GM06990 (cell line): Measurements from ENCODE around the gene PKM.
"Not testable (repeated sequence)": the region's sequence is repeated elsewhere in the genome, so short reads cannot be mapped to it uniquely, and the experiment has no call there.

Source experiments
- DNase-seq: peaks from one replicate; pipeline ENCODE4 v3.0.0-alpha.2; 2011; ENCODE audit not compliant: insufficient read length; ENCODE audit errors: extremely low read depth
- H3K27me3 ChIP-seq: replicated peaks from 2 replicates; pipeline ENCODE4 v1.6.0; 2011; ENCODE audit warnings: low read length; ENCODE audit not compliant: control insufficient read depth, insufficient read depth
- H3K36me3 ChIP-seq: 2 replicates; pipeline ENCODE4 v1.5.1; 2011; ENCODE audit warnings: low read length; ENCODE audit not compliant: control insufficient read depth, insufficient read depth
- H3K4me3 ChIP-seq: replicated peaks from 2 replicates; pipeline ENCODE4 v1.5.1; 2011; ENCODE audit warnings: low read depth, mild to moderate bottlenecking, control low read depth, low read length
- CTCF ChIP-seq: IDR thresholded peaks from 2 replicates; pipeline ENCODE4 v1.5.1; 2011; ENCODE audit warnings: low read length, control low read depth, mild to moderate bottlenecking, inconsistent platforms; ENCODE audit not compliant: insufficient read depth, poor library complexity, severe bottlenecking

PKM gene

GRCh38 chr15:72174551-72175165 is 56.3 kb downstream of the PKM start:
- DNase-seq = no peak
- no peak overlapping the region for H3K4me3 ChIP-seq
- H3K27me3 ChIP-seq = no peaks in the 10 kb centered on the region; the same call in 1 of the 2 replicates
- no peaks in the 10 kb centered on the region for H3K36me3 ChIP-seq
- TF ChIP-seq CTCF = no peak

- Histone ChIP-seq H3K27me3 (no peaks in the 10 kb centered on the region; the same call in 1 of the 2 replicates), H3K4me3 (no peak overlapping the region), H3K36me3 (no peaks in the 10 kb centered on the region)
- no peak for TF ChIP-seq CTCF
- no peak for DNase-seq
Observed at GRCh38 chr15:72173864-72174550, 57.0 kb downstream of the PKM start.

- Histone ChIP-seq H3K4me3 (no peak overlapping the region), H3K36me3 (no peaks in the 10 kb centered on the region), H3K27me3 (no peaks in the 10 kb centered on the region; the same call in 1 of the 2 replicates)
- no peak for DNase-seq
- TF ChIP-seq CTCF = no peak
Observed at GRCh38 chr15:72173401-72173800, 57.6 kb downstream of the PKM start.

GRCh38 chr15:72172796-72173195 is 58.2 kb downstream of the PKM start:
- Histone ChIP-seq H3K36me3 (no peaks in the 10 kb centered on the region), H3K27me3 (peaks cover under 1% of the 10 kb centered on the region; the same call in 1 of the 2 replicates), H3K4me3 (no peak overlapping the region)
- DNase-seq = no peak
- no peak for TF ChIP-seq CTCF

- H3K27me3 ChIP-seq, H3K36me3 ChIP-seq, DNase-seq, H3K4me3 ChIP-seq: not testable (repeated sequence)
Observed at GRCh38 chr15:72171978-72172377, 59.0 kb downstream of the PKM start.

- DNase-seq = no peak
- Histone ChIP-seq H3K4me3 (no peak overlapping the region), H3K27me3 (peaks cover 2% of the 10 kb centered on the region; the same call in 1 of the 2 replicates), H3K36me3 (no peaks in the 10 kb centered on the region)
- no peak for TF ChIP-seq CTCF
Observed at GRCh38 chr15:72170691-72171090, 60.3 kb downstream of the PKM start.
